Astrocyte (in vitro differentiated cells and primary cell): ENCODE data around the gene GUCY2F.

Experiments
- CTCF ChIP-seq: IDR thresholded peaks from 2 replicates; pipeline ENCODE4 v1.5.1; 2011; ENCODE audit warnings: low read depth, mild to moderate bottlenecking, inconsistent platforms, low read length, moderate library complexity; ENCODE audit not compliant: insufficient read depth
- EZH2 ChIP-seq: IDR thresholded peaks from 2 replicates; pipeline ENCODE4 v1.6.1; 2012; ENCODE audit warnings: mild to moderate bottlenecking, low read length, inconsistent platforms; ENCODE audit not compliant: insufficient read depth

- TF ChIP-seq CTCF (no peak), EZH2 (no peak)
Observed at GRCh38 chrX:109392895-109393294, 89.0 kb downstream of the GUCY2F start.
